Measurements from ENCODE around the gene TAGLN3.
A peak's percentile ranks its signal among the peaks of the same experiment; 100 is the strongest.

The TAGLN3 gene

GRCh38 chr3:111975131-111975530 lies 23.6 kb upstream of the TAGLN3 start:
- H3K4me3 ChIP-seq (ENCODE audit: control insufficient read depth, low read depth, low read length) = no peak overlapping the region
- TF ChIP-seq CTCF (IDR thresholded peaks at IDR 0.05; ENCODE audit: control insufficient read depth, insufficient read depth, low read depth, low read length, missing control alignments) = no peak
- DNase-seq (ENCODE audit: low read depth) = no peak

- H3K4me3 ChIP-seq (ENCODE audit: control insufficient read depth, low read depth, low read length) = no peak overlapping the region
- no peak for DNase-seq (ENCODE audit: low read depth)
- TF ChIP-seq CTCF (IDR thresholded peaks at IDR 0.05; ENCODE audit: control insufficient read depth, insufficient read depth, low read depth, low read length, missing control alignments) = no peak
Measured at GRCh38 chr3:111976254-111976653, 22.5 kb upstream of the TAGLN3 start.

- peak within 1 kb of the TSS; percentile 99 for H3K4me3 ChIP-seq (ENCODE audit: control insufficient read depth, low read depth, low read length)
- no peak for TF ChIP-seq CTCF (IDR thresholded peaks at IDR 0.05; ENCODE audit: control insufficient read depth, insufficient read depth, low read depth, low read length, missing control alignments)
- DNase-seq (ENCODE audit: low read depth) = peak; percentile 94
Measured at GRCh38 chr3:111978583-111979433, 19.9 kb upstream of the TAGLN3 start, which contains the start of gene ABHD10. TSS of gene ABHD10 (plus strand) at chr3:111979026. CDS start at chr3:111979062, 36 bp downstream.

- no peak for DNase-seq (ENCODE audit: low read depth)
- no peak for TF ChIP-seq CTCF (IDR thresholded peaks at IDR 0.05; ENCODE audit: control insufficient read depth, insufficient read depth, low read depth, low read length, missing control alignments)
- H3K4me3 ChIP-seq (ENCODE audit: control insufficient read depth, low read depth, low read length) = peak overlapping the region; percentile 99
Measured at GRCh38 chr3:111979434-111980038, 19.2 kb upstream of the TAGLN3 start.

GRCh38 chr3:111980716-111981456 lies 17.8 kb upstream of the TAGLN3 start:
- TF ChIP-seq CTCF (IDR thresholded peaks at IDR 0.05; ENCODE audit: control insufficient read depth, insufficient read depth, low read depth, low read length, missing control alignments) = no peak
- H3K4me3 ChIP-seq (ENCODE audit: control insufficient read depth, low read depth, low read length) = no peak overlapping the region
- no peak for DNase-seq (ENCODE audit: low read depth)

- DNase-seq (ENCODE audit: low read depth) = no peak
- no peak for TF ChIP-seq CTCF (IDR thresholded peaks at IDR 0.05; ENCODE audit: control insufficient read depth, insufficient read depth, low read depth, low read length, missing control alignments)
- H3K4me3 ChIP-seq (ENCODE audit: control insufficient read depth, low read depth, low read length) = no peak overlapping the region
Measured at GRCh38 chr3:111981457-111981763, 17.3 kb upstream of the TAGLN3 start.
